Osteoblast (primary cell): ENCODE results near the gene ZC3H12C. TPM values are rescaled to one million over a fixed set of nuclear protein-coding genes. Genes with fewer than 3 reads are reported as not detected.
A peak's percentile ranks its signal among the peaks of the same experiment; 100 is the strongest.

Experiments used
- DNase-seq: peaks from one replicate; pipeline ENCODE4 v3.0.0; 2011; ENCODE audit warnings: low spot score, mixed read lengths; ENCODE audit not compliant: insufficient read length; ENCODE audit errors: missing footprints
- H2AFZ ChIP-seq: 2 replicates; pipeline ENCODE4 v1.6.0; 2011; ENCODE audit warnings: mild to moderate bottlenecking, low read length
- H3K27ac ChIP-seq: 2 replicates; pipeline ENCODE4 v1.5.1; 2011; ENCODE audit warnings: mild to moderate bottlenecking, low read depth, low read length, moderate library complexity
- H3K27me3 ChIP-seq: 2 replicates; pipeline ENCODE4 v1.6.0; 2012; ENCODE audit warnings: mild to moderate bottlenecking, control low read depth, inconsistent platforms, low read length, moderate library complexity; ENCODE audit not compliant: insufficient read depth
- H3K36me3 ChIP-seq: 2 replicates; pipeline ENCODE4 v1.5.1; 2011; ENCODE audit warnings: mild to moderate bottlenecking, low read length, control low read depth, moderate library complexity; ENCODE audit not compliant: insufficient read depth
- H3K4me1 ChIP-seq: 2 replicates; pipeline ENCODE4 v1.5.1; 2011; ENCODE audit warnings: mild to moderate bottlenecking, low read length, control low read depth, moderate library complexity; ENCODE audit not compliant: insufficient read depth
- H3K4me2 ChIP-seq: 2 replicates; pipeline ENCODE4 v1.6.0; 2011; ENCODE audit warnings: mild to moderate bottlenecking, low read length; ENCODE audit not compliant: insufficient read depth
- H3K4me3 ChIP-seq: fragments of 200-600 bp; sonication (generic); 3 replicates; pipeline ENCODE4 v1.5.1; 2012; ENCODE audit warnings: mild to moderate bottlenecking, low read length, inconsistent platforms; ENCODE audit not compliant: insufficient read depth
- H3K79me2 ChIP-seq: 2 replicates; pipeline ENCODE4 v1.6.0; 2012; ENCODE audit warnings: mild to moderate bottlenecking, low read length, control low read depth, inconsistent platforms; ENCODE audit not compliant: insufficient read depth
- H3K9me3 ChIP-seq: 2 replicates; pipeline ENCODE4 v1.5.1; 2011; ENCODE audit warnings: low read depth, low read length, control low read depth
- H4K20me1 ChIP-seq: 2 replicates; pipeline ENCODE4 v1.6.0; 2012; ENCODE audit warnings: mild to moderate bottlenecking, low read length, control low read depth; ENCODE audit not compliant: insufficient read depth
- CTCF ChIP-seq: IDR thresholded peaks from 2 replicates; pipeline ENCODE4 v1.5.1; 2011; ENCODE audit warnings: mild to moderate bottlenecking, low read depth, low read length, moderate library complexity; ENCODE audit errors: extremely low read depth
- total RNA-seq: library from RNA; depleted of rRNA; stranded (reverse); fragments of >200 nt; gene quantifications from 2 replicates; pipeline ENCODE4 v1.2.3, GENCODE V29; 2012

The ZC3H12C gene
- total RNA-seq, 1 donor = 10.5 TPM

- Histone ChIP-seq H3K36me3 (no peaks in the 10 kb centered on the region), H3K4me2 (no peak overlapping the region), H4K20me1 (no peaks in the 10 kb centered on the region), H3K4me1 (peaks cover 20% of the 10 kb centered on the region), H3K4me3 (no peak overlapping the region), H3K27ac (no peak overlapping the region), H3K27me3 (no peaks in the 10 kb centered on the region), H3K9me3 (no peaks in the 10 kb centered on the region), H3K79me2 (peaks cover 61% of the 10 kb centered on the region), H2AFZ (no peak overlapping the region)
- no peak for TF ChIP-seq CTCF
- DNase-seq = no peak
Observed at GRCh38 chr11:110126936-110127335, 33.7 kb downstream of the ZC3H12C start.

DNA sequence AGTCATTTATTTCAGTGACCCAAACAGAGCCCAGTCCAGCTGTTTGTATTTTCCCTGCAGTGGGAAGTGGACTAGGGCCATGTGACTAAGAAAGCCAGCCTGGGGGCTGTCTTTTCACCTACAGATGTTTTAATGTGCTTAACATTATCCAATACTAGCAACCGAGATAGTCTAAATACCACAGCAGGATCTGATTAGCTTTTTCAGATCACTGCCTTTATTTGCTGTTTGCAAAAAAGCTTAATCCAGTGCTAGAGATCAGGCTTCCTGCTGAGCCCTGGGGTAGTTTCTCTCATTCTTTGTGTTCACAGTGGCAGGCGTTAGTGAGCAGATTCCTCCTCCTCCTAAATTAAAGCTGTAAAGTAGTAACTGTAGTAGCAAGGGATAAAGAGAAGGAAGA lies 35.0 kb downstream of the ZC3H12C start:
- H4K20me1 ChIP-seq = no peaks in the 10 kb centered on the region
- H3K27ac ChIP-seq = no peak overlapping the region
- H3K4me2 ChIP-seq = no peak overlapping the region
- no peaks in the 10 kb centered on the region for H3K36me3 ChIP-seq
- no peaks in the 10 kb centered on the region for H3K9me3 ChIP-seq
- no peak for DNase-seq
- no peak overlapping the region for H3K4me3 ChIP-seq
- H3K4me1 ChIP-seq = peaks cover 11% of the 10 kb centered on the region
- no peaks in the 10 kb centered on the region for H3K27me3 ChIP-seq
- TF ChIP-seq CTCF = no peak
- H2AFZ ChIP-seq = peak overlapping the region; percentile 2
- H3K79me2 ChIP-seq = peaks cover 55% of the 10 kb centered on the region

- Histone ChIP-seq H3K79me2 (peaks cover 42% of the 10 kb centered on the region), H3K4me2 (no peak overlapping the region), H3K4me3 (no peak overlapping the region), H3K36me3 (no peaks in the 10 kb centered on the region), H3K27ac (no peak overlapping the region), H3K9me3 (no peaks in the 10 kb centered on the region), H4K20me1 (no peaks in the 10 kb centered on the region), H2AFZ (no peak overlapping the region), H3K27me3 (no peaks in the 10 kb centered on the region), H3K4me1 (no peaks in the 10 kb centered on the region)
- no peak for TF ChIP-seq CTCF
- DNase-seq = no peak
Observed at GRCh38 chr11:110130642-110131238, 37.5 kb downstream of the ZC3H12C start.

DNA sequence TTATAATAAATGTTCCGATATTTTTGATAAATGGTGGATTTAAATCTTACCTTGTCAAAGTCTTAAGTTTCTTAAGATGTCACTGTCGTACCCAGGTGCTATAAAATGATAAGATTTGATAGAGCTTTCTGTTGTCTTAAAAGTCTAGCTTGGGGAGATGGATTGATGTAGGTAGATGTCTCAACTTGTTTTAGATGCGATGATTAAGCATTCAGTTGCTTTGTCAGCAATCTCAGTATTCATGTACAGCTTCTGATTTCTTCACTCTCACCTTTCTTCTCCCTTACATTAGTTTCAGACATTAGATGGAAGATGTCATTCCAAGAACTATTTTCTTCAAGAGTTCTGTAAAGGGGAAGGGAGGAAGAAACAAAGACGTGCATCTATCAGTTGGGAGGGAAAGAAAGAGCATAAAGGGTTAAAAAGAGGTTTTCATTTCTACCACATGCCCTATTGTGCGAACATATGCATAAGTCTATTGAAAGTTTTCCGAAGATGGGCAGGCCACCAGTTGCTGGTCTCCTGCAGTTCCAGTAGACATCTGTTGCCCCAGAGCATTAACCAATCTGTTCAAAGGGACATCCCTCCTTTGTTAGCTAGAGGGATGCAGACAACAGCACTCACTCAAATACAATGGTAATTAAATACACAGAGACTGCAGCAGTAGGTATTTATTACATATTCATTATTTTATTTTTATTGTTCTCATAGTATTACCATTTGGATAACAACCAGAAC lies 38.4 kb downstream of the ZC3H12C start:
- no peak overlapping the region for H2AFZ ChIP-seq
- no peak overlapping the region for H3K4me3 ChIP-seq
- no peak overlapping the region for H3K27ac ChIP-seq
- no peak overlapping the region for H3K4me2 ChIP-seq
- H3K9me3 ChIP-seq = no peaks in the 10 kb centered on the region
- no peaks in the 10 kb centered on the region for H4K20me1 ChIP-seq
- no peak for DNase-seq
- no peaks in the 10 kb centered on the region for H3K4me1 ChIP-seq
- no peak for TF ChIP-seq CTCF
- H3K36me3 ChIP-seq = no peaks in the 10 kb centered on the region
- H3K79me2 ChIP-seq = peaks cover 39% of the 10 kb centered on the region
- no peaks in the 10 kb centered on the region for H3K27me3 ChIP-seq
